CD4-positive, alpha-beta T cell (primary cell): ENCODE measurements around the gene RUFY2. TPM values are rescaled to one million over a fixed set of nuclear protein-coding genes. Genes with fewer than 3 reads are reported as not detected.

ENCODE experiments used
- ATAC-seq: fragments of 200-7000 bp; cut with Tn5 transposase; one replicate; pipeline ENCODE4 v1.10.0; 2022; ENCODE audit warnings: mild to moderate bottlenecking; ENCODE audit not compliant: poor library complexity
- CTCF ChIA-PET: fragments of 350-600 bp; sonication (Branson Sonifier 250); formaldehyde crosslinking; loops from one replicate; lab custom pipeline; 2021; ENCODE audit warnings: antibody characterized with exemption, inconsistent platforms; lab: Charles Lee
- POLR2A ChIA-PET: fragments of 350-600 bp; sonication (Branson Sonifier 250); formaldehyde crosslinking; loops from one replicate; lab custom pipeline; 2021; ENCODE audit warnings: antibody characterized with exemption, inconsistent platforms; lab: Charles Lee
- DNase-seq, 14 experiments: peaks; one replicate each; pipeline ENCODE4 v3.0.0-alpha.2; 2013 to 2020; ENCODE audit warnings: mixed read lengths in 2 of 14
- H3K27ac ChIP-seq, 2 donors: one replicate each; pipeline versions ENCODE4 v1.5.1 to v1.7.0; 2013; ENCODE audit warnings: low read length in 2 of 2, low read depth in 1 of 2, mild to moderate bottlenecking in 1 of 2
- H3K27me3 ChIP-seq, 2 experiments: 1 replicate in 1 of 2; 2 replicates in 1 of 2; pipeline versions ENCODE4 v1.6.1 to v1.7.0; 2013; ENCODE audit warnings: low read length in 2 of 2, control low read depth in 1 of 2, mild to moderate bottlenecking in 1 of 2, moderate library complexity in 1 of 2; ENCODE audit not compliant: insufficient read depth in 2 of 2, control insufficient read depth in 1 of 2
- H3K36me3 ChIP-seq: one replicate; pipeline ENCODE4 v1.6.1; 2013; ENCODE audit warnings: low read length, control low read depth; ENCODE audit not compliant: insufficient read depth
- H3K4me1 ChIP-seq: one replicate; pipeline ENCODE4 v1.6.1; 2013; ENCODE audit warnings: low read length, control low read depth; ENCODE audit not compliant: insufficient read depth
- H3K4me3 ChIP-seq: one replicate; pipeline ENCODE4 v1.5.1; 2013; ENCODE audit warnings: mild to moderate bottlenecking, low read length, moderate library complexity
- H3K9me3 ChIP-seq, 2 experiments: 1 replicate in 1 of 2; 2 replicates in 1 of 2; pipeline versions ENCODE4 v1.6.1 to v1.7.0; 2013; ENCODE audit warnings: low read length in 2 of 2, mild to moderate bottlenecking in 2 of 2, control low read depth in 1 of 2, moderate library complexity in 1 of 2; ENCODE audit not compliant: control insufficient read depth in 1 of 2, insufficient read depth in 1 of 2
- H3K27ac Mint-ChIP-seq: one replicate; pipeline ENCODE4 v1.8.0; 2020; ENCODE audit warnings: mixed read lengths
- H3K27me3 Mint-ChIP-seq: one replicate; pipeline ENCODE4 v1.8.0; 2021; ENCODE audit warnings: mixed read lengths
- H3K36me3 Mint-ChIP-seq: one replicate; pipeline ENCODE4 v1.8.0; 2021; ENCODE audit warnings: low read depth, mixed read lengths
- H3K4me1 Mint-ChIP-seq: one replicate; pipeline ENCODE4 v1.8.0; 2021; ENCODE audit warnings: low read depth, mixed read lengths
- H3K4me3 Mint-ChIP-seq: one replicate; pipeline ENCODE4 v1.8.0; 2020; ENCODE audit warnings: mild to moderate bottlenecking, mixed read lengths
- H3K9me3 Mint-ChIP-seq: one replicate; pipeline ENCODE4 v1.8.0; 2020; ENCODE audit warnings: mixed read lengths
- CTCF ChIP-seq: fragments of 200-600 bp; IDR thresholded peaks from one replicate; pipeline ENCODE4 v1.8.0; 2022; ENCODE audit warnings: antibody characterized with exemption, mild to moderate bottlenecking
- intact Hi-C, 2 experiments: fragments of 100-400 bp; cut with DNase I in 1 of 2; cut with micrococcal nuclease in 1 of 2; formaldehyde crosslinking; loops; one replicate each; pipeline versions ENCODE4 v1.15.1 to v1.9.0; 2023 to 2025; cut with DNase I, micrococcal nuclease
- total RNA-seq, 174 experiments: library from RNA in 2 of 174; stranded (reverse) in 2 of 174; gene quantifications; one replicate each; pipeline ENCODE4 v1.2.3 and lab custom pipeline; 2021 to 2026

RUFY2 gene
- total RNA-seq, 2 experiments from 2014 or later, result 10.7 to 14.8 TPM

GRCh38 chr10:68423522-68423921 is 16.4 kb upstream of the RUFY2 start:
- no peaks in the 10 kb centered on the region for H3K36me3 ChIP-seq
- H3K9me3 Mint-ChIP-seq, result no peaks in the 10 kb centered on the region
- H3K9me3 ChIP-seq, result no peaks in the 10 kb centered on the region
- intact Hi-C loops, result no loop called here
- peak overlapping the region; percentile 28 for H3K27ac Mint-ChIP-seq
- peak; percentile 83 for ATAC-seq
- CTCF ChIA-PET, result interaction anchor here (1.3 to 1.4 kb wide), 2 partner anchors 10 to 17 kb away, joined by 5 to 6 read pairs; partner anchors contain the start of gene RUFY2
- no peak overlapping the region for H3K27ac ChIP-seq
- TF ChIP-seq CTCF, result no peak
- no peak overlapping the region for H3K4me3 ChIP-seq
- no peaks in the 10 kb centered on the region for H3K27me3 Mint-ChIP-seq
- POLR2A ChIA-PET, result no interaction called here
- peaks cover 7% of the 10 kb centered on the region for H3K4me1 ChIP-seq
- no peaks in the 10 kb centered on the region for H3K36me3 Mint-ChIP-seq
- H3K27me3 ChIP-seq, result no peaks in the 10 kb centered on the region
- peaks cover 18% of the 10 kb centered on the region for H3K4me1 Mint-ChIP-seq
- H3K4me3 Mint-ChIP-seq, result no peak overlapping the region
- DNase-seq, result peak in 9 of 14 experiments; percentile 3 to 45 (median 24)

- H3K36me3 Mint-ChIP-seq, result peaks cover 10% of the 10 kb centered on the region
- no peaks in the 10 kb centered on the region for H3K27me3 ChIP-seq
- peaks cover 15% of the 10 kb centered on the region for H3K4me1 Mint-ChIP-seq
- no peak for TF ChIP-seq CTCF
- ATAC-seq, result no peak
- no peak overlapping the region for H3K27ac Mint-ChIP-seq
- no peak overlapping the region for H3K27ac ChIP-seq
- H3K4me3 ChIP-seq, result no peak overlapping the region
- CTCF ChIA-PET, result no interaction called here
- POLR2A ChIA-PET, result no interaction called here
- H3K9me3 ChIP-seq, result no peaks in the 10 kb centered on the region
- no peaks in the 10 kb centered on the region for H3K27me3 Mint-ChIP-seq
- no peaks in the 10 kb centered on the region for H3K9me3 Mint-ChIP-seq
- no peak overlapping the region for H3K4me3 Mint-ChIP-seq
- no peak for DNase-seq
- no peaks in the 10 kb centered on the region for H3K36me3 ChIP-seq
- intact Hi-C loops, result no loop called here
- peaks cover 7% of the 10 kb centered on the region for H3K4me1 ChIP-seq
These were observed 12.3 kb upstream of the RUFY2 start for GRCh38 chr10:68419376-68419775.

- intact Hi-C loops, result loop anchor here in 1 of 2 experiments (5.0 to 10.0 kb wide), 5 partner anchors 77 to 546 kb away; partner anchors contain the start of genes CCAR1, DDX21, DDX50 and HNRNPH3
- H3K4me3 Mint-ChIP-seq, result peak overlapping the region; percentile 54
- POLR2A ChIA-PET, result no interaction called here
These were observed 1.9 kb upstream of the RUFY2 start for GRCh38 chr10:68408898-68409518.

More at GRCh38 chr10:68408898-68409518, 1.9 kb upstream of the RUFY2 start:
- TF ChIP-seq CTCF, result no peak
- H3K4me1 ChIP-seq, result peaks cover 11% of the 10 kb centered on the region
- H3K4me3 ChIP-seq, result no peak overlapping the region
- no peaks in the 10 kb centered on the region for H3K9me3 ChIP-seq
- DNase-seq, result no peak
- H3K36me3 ChIP-seq, result no peaks in the 10 kb centered on the region
- Mint-ChIP-seq H3K9me3 (no peaks in the 10 kb centered on the region), H3K27ac (no peak overlapping the region), H3K36me3 (peaks cover 9% of the 10 kb centered on the region), H3K4me1 (peaks cover 18% of the 10 kb centered on the region), H3K27me3 (no peaks in the 10 kb centered on the region)
- no peaks in the 10 kb centered on the region for H3K27me3 ChIP-seq
- ATAC-seq, result no peak
- CTCF ChIA-PET, result no interaction called here
- no peak overlapping the region for H3K27ac ChIP-seq
